Gastroesophageal sphincter (tissue), 4 donors: ENCODE data around the gene TXNIP. TPM values are rescaled to one million over a fixed set of nuclear protein-coding genes. Genes with fewer than 3 reads are reported as not detected.
"Not testable (repeated sequence)": the region's sequence is repeated elsewhere in the genome, so short reads cannot be mapped to it uniquely, and the experiment has no call there.

Experiments
- ATAC-seq: fragments of 150-250 bp; one replicate; pipeline ENCODE4 v1.9.1; 2016; ENCODE audit warnings: mild to moderate bottlenecking, moderate library complexity
- H3K27ac ChIP-seq, 4 donors: fragments of 200-600 bp; sonication (generic) in 3 of 4; 1 replicate in 3 of 4; 2 replicates in 1 of 4; pipeline ENCODE4 v1.5.1; 2016 to 2019
- H3K27me3 ChIP-seq: fragments of 200-600 bp; sonication (generic); one replicate; pipeline ENCODE4 v1.5.1; 2019
- H3K36me3 ChIP-seq, 2 donors: fragments of 200-600 bp; sonication (generic); one replicate each; pipeline ENCODE4 v1.5.1; 2019; ENCODE audit warnings: control low read depth in 1 of 2
- H3K4me1 ChIP-seq, 3 donors: fragments of 200-600 bp; sonication (generic); 1 replicate in 2 of 3; 2 replicates in 1 of 3; pipeline ENCODE4 v1.5.1; 2016 to 2019; ENCODE audit warnings: control low read depth in 2 of 3
- H3K4me3 ChIP-seq, 2 donors: fragments of 200-600 bp; sonication (generic); one replicate each; pipeline ENCODE4 v1.5.1; 2019; ENCODE audit warnings: mild to moderate bottlenecking in 1 of 2, moderate library complexity in 1 of 2
- H3K9me3 ChIP-seq, 3 donors: fragments of 200-600 bp; sonication (generic); one replicate each; pipeline ENCODE4 v1.5.1; 2017 to 2019; ENCODE audit warnings: control low read depth in 2 of 3
- CTCF ChIP-seq, 4 experiments: fragments of 200-600 bp in 2 of 4; fragments of 450-650 bp in 2 of 4; sonication (generic) in 1 of 4; IDR thresholded peaks; one replicate each; pipeline ENCODE4 v1.5.1; 2017 to 2019; ENCODE audit warnings: antibody characterized with exemption in 4 of 4, mild to moderate bottlenecking in 2 of 4, moderate library complexity in 2 of 4
- EP300 ChIP-seq: sonication (generic); formaldehyde crosslinking; IDR thresholded peaks from one replicate; pipeline ENCODE4 v1.6.1; 2017; ENCODE audit warnings: antibody characterized with exemption, mild to moderate bottlenecking
- POLR2A ChIP-seq, 2 donors: fragments of 450-650 bp; IDR thresholded peaks; one replicate each; pipeline ENCODE4 v1.6.1; 2017; ENCODE audit warnings: antibody characterized with exemption in 2 of 2, mild to moderate bottlenecking in 2 of 2, moderate library complexity in 1 of 2
- POLR2AphosphoS5 ChIP-seq: sonication (generic); formaldehyde crosslinking; IDR thresholded peaks from one replicate; pipeline ENCODE4 v1.6.1; 2017; ENCODE audit warnings: antibody characterized with exemption
- WGBS, 2 donors: methylation state at CpG; one replicate each; pipeline ENCODE4 v1.1.5; 2018; ENCODE audit warnings: low coverage in 1 of 2; 5-methylcytosine and 5-hydroxymethylcytosine counted together
- total RNA-seq, 4 donors: library from RNA; depleted of rRNA; stranded (reverse); fragments of >200 nt; gene quantifications; one replicate each; pipeline ENCODE4 v1.1.0, GENCODE V29; 2016

Gene TXNIP
- total RNA-seq, 4 donors from 2014 or later, result 2,024 to 3,704 (median 2,348) TPM

- peak overlapping the region in 3 of 4 donors; percentile 92 to 95 (median 95) for H3K27ac ChIP-seq
- peak overlapping the region in 1 of 2 donors; percentile 67 for H3K4me3 ChIP-seq
- H3K36me3 ChIP-seq, result no peaks in the 10 kb centered on the region
- no peaks in the 10 kb centered on the region for H3K27me3 ChIP-seq
- H3K4me1 ChIP-seq, result peaks cover 0 to 48% (median 0%) of the 10 kb centered on the region in 3 donors
- no peaks in the 10 kb centered on the region for H3K9me3 ChIP-seq
- no peak for ATAC-seq
- TF ChIP-seq POLR2AphosphoS5 (no peak), POLR2A (IDR thresholded peaks at IDR 0.05) (no peak), EP300 (no peak), CTCF (IDR thresholded peaks at IDR 0.05) (no peak)
- WGBS, 2 donors, result 21 to 43% methylated on average over 2 to 6 of the region's 6 CpGs
These were observed 38.7 kb upstream of the TXNIP start for GRCh38 chr1:146035048-146035423.

- H3K9me3 ChIP-seq, result no peaks in the 10 kb centered on the region
- TF ChIP-seq CTCF (IDR thresholded peaks at IDR 0.05), result peak; percentile 25 to 52 (median 51)
- TF ChIP-seq POLR2AphosphoS5, result no peak
- no peak for TF ChIP-seq POLR2A (IDR thresholded peaks at IDR 0.05)
- no peak for TF ChIP-seq EP300
- H3K27me3 ChIP-seq, result no peaks in the 10 kb centered on the region
- no peak for ATAC-seq
- 47 to 62% methylated on average over 5 to 6 of the region's 6 CpGs for WGBS, 2 donors
- H3K4me3 ChIP-seq, result no peak overlapping the region
- no peaks in the 10 kb centered on the region for H3K36me3 ChIP-seq
- H3K4me1 ChIP-seq, result peaks cover 0 to 40% (median 0%) of the 10 kb centered on the region in 3 donors
- H3K27ac ChIP-seq, result no peak overlapping the region
These were observed 36.3 kb upstream of the TXNIP start for GRCh38 chr1:146032631-146033219.

DNA sequence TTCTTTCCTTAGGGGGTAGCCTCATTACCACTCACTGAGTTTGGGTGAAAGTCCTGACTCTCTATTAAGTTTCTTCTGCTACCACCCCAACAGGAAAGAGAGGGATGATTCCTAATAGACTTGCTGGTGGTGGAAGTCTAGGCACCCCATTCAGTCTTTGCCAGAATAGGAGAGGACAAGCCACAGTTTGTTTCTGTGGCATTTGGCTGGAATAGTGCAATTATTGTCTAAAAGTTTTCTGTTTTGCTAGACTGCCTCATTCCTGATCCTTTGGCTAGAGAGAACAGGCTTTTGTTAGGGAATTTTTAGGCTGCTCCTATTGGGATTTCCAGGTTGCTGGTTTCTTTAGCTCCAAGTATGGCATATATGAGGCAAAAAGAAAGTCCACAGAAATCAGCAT lies 35.1 kb upstream of the TXNIP start:
- TF ChIP-seq POLR2AphosphoS5, result no peak
- TF ChIP-seq CTCF (IDR thresholded peaks at IDR 0.05), result no peak
- no peak for TF ChIP-seq POLR2A (IDR thresholded peaks at IDR 0.05)
- no peak for TF ChIP-seq EP300
- H3K9me3 ChIP-seq, result no peaks in the 10 kb centered on the region
- peaks cover 0 to 27% (median 0%) of the 10 kb centered on the region in 3 donors for H3K4me1 ChIP-seq
- ATAC-seq, result no peak
- H3K27ac ChIP-seq, result no peak overlapping the region
- H3K4me3 ChIP-seq, result no peak overlapping the region
- no peaks in the 10 kb centered on the region for H3K36me3 ChIP-seq
- no peaks in the 10 kb centered on the region for H3K27me3 ChIP-seq

- no peaks in the 10 kb centered on the region for H3K36me3 ChIP-seq
- H3K27ac ChIP-seq, result no peak overlapping the region
- H3K4me1 ChIP-seq, result peaks cover 0 to 13% (median 0%) of the 10 kb centered on the region in 3 donors
- H3K9me3 ChIP-seq, result no peaks in the 10 kb centered on the region
- H3K4me3 ChIP-seq, result no peak overlapping the region
- ATAC-seq, result no peak
- TF ChIP-seq POLR2A (IDR thresholded peaks at IDR 0.05) (no peak), CTCF (IDR thresholded peaks at IDR 0.05) (no peak), EP300 (no peak), POLR2AphosphoS5 (no peak)
- H3K27me3 ChIP-seq, result peaks cover 7% of the 10 kb centered on the region
These were observed 32.7 kb upstream of the TXNIP start for GRCh38 chr1:146029117-146029516.

DNA sequence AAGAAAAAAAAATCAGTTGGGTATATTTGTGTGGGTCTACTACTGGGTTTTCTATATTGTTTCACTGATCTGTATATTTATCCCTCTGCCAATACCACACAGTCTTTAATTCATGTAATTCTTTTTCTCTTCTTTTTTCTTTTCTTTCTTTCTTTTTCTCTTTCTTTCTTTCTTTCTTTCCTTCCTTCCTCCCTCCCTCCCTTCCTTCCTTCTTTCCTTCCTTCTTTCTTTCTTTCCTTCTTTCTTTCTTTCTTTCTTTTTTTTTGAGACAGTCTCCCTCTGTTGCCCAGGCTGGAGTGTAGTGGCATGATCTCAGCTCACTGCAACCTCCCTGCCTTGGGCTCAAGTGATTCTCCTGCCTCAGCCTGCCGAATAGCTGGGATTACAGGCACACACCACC lies 30.3 kb upstream of the TXNIP start:
- not testable (repeated sequence) for H3K27ac ChIP-seq, H3K9me3 ChIP-seq, ATAC-seq, H3K4me1 ChIP-seq, H3K36me3 ChIP-seq, H3K4me3 ChIP-seq
- WGBS, 2 donors, result 67 to 71% methylated on average over 1 of the region's 1 CpG
- H3K27me3 ChIP-seq, result peaks cover 23% of the 10 kb centered on the region

- not testable (repeated sequence) for H3K27ac ChIP-seq, H3K36me3 ChIP-seq, H3K9me3 ChIP-seq, ATAC-seq, H3K4me3 ChIP-seq
- WGBS, 2 donors, result 77% methylated on average over 2 of the region's 2 CpGs; no CpG with 5 or more reads in 1 of the 2 donors
- Histone ChIP-seq H3K4me1 (peaks cover 0 to 12% (median 0%) of the 10 kb centered on the region in 3 donors), H3K27me3 (peaks cover 30% of the 10 kb centered on the region)
These were observed 29.6 kb upstream of the TXNIP start for GRCh38 chr1:146025787-146026495.
